NOMO-1 (cell line): ENCODE data around the gene EFCAB6.

Source experiments
- DNase-seq, 2 experiments: peaks; one replicate each; lab custom pipeline; 2025; ENCODE audit not compliant: unreplicated experiment in 2 of 2; lab: John Stamatoyannopoulos, UW

EFCAB6 gene

GRCh38 chr22:43830931-43831560 lies 18.9 kb upstream of the EFCAB6 start:
- DNase-seq, result no peak

GRCh38 chr22:43829904-43830851 lies 18.1 kb upstream of the EFCAB6 start:
- DNase-seq, result no peak

GRCh38 chr22:43828998-43829782 lies 17.1 kb upstream of the EFCAB6 start:
- DNase-seq, result no peak

- DNase-seq, result no peak
Measured at GRCh38 chr22:43828725-43828997, 16.6 kb upstream of the EFCAB6 start.

- DNase-seq, result no peak
Measured at GRCh38 chr22:43827926-43828724, 16.0 kb upstream of the EFCAB6 start.

- DNase-seq, result no peak
Measured at GRCh38 chr22:43827003-43827735, 15.1 kb upstream of the EFCAB6 start.

GRCh38 chr22:43826142-43827002 lies 14.3 kb upstream of the EFCAB6 start:
- DNase-seq, result no peak

- DNase-seq, result no peak
Measured at GRCh38 chr22:43825651-43826050, 13.5 kb upstream of the EFCAB6 start.

- DNase-seq, result no peak
Measured at GRCh38 chr22:43824724-43825420, 12.8 kb upstream of the EFCAB6 start.

- DNase-seq, result no peak
Measured at GRCh38 chr22:43823911-43824665, 12.0 kb upstream of the EFCAB6 start.

- DNase-seq, result no peak
Measured at GRCh38 chr22:43823353-43823908, 11.3 kb upstream of the EFCAB6 start.

- DNase-seq, result no peak
Measured at GRCh38 chr22:43821606-43822425, 9.7 kb upstream of the EFCAB6 start.

GRCh38 chr22:43820651-43821305 lies 8.7 kb upstream of the EFCAB6 start:
- no peak for DNase-seq

GRCh38 chr22:43819931-43820640 lies 8.0 kb upstream of the EFCAB6 start:
- DNase-seq, result no peak

- DNase-seq, result no peak
Measured at GRCh38 chr22:43819421-43819921, 7.4 kb upstream of the EFCAB6 start.
